ENCODE results near the gene POLRMT.
"Not testable (repeated sequence)": the region's sequence is repeated elsewhere in the genome, so short reads cannot be mapped to it uniquely, and the experiment has no call there.

Gene POLRMT

GRCh38 chr19:647566-648284 is 14.4 kb upstream of the POLRMT start:
- DNase-seq (ENCODE audit: low spot score): no peak

- DNase-seq (ENCODE audit: low spot score): no peak
These were observed 13.6 kb upstream of the POLRMT start for GRCh38 chr19:646779-647565.

GRCh38 chr19:645912-646778 is 12.8 kb upstream of the POLRMT start:
- no peak for DNase-seq (ENCODE audit: low spot score)

- no peak for DNase-seq (ENCODE audit: low spot score)
These were observed 11.5 kb upstream of the POLRMT start for GRCh38 chr19:644789-645188.

GRCh38 chr19:644363-644762 is 11.0 kb upstream of the POLRMT start:
- no peak for DNase-seq (ENCODE audit: low spot score)

- no peak for DNase-seq (ENCODE audit: low spot score)
These were observed 10.4 kb upstream of the POLRMT start for GRCh38 chr19:643736-644135.

- DNase-seq (ENCODE audit: low spot score): no peak
These were observed 9.7 kb upstream of the POLRMT start for GRCh38 chr19:642767-643727.

- no peak for DNase-seq (ENCODE audit: low spot score)
These were observed 8.4 kb upstream of the POLRMT start for GRCh38 chr19:641702-642101.

- DNase-seq (ENCODE audit: low spot score): no peak
These were observed 7.4 kb upstream of the POLRMT start for GRCh38 chr19:640606-641189.

- no peak for DNase-seq (ENCODE audit: low spot score)
These were observed 6.8 kb upstream of the POLRMT start for GRCh38 chr19:640161-640558.

GRCh38 chr19:639253-640160 is 6.2 kb upstream of the POLRMT start, which contains the start of gene FGF22:
Gene FGF22 (plus strand): TSS chr19:639879. CDS start chr19:639926, 47 bp downstream.
- DNase-seq (ENCODE audit: low spot score): peak; percentile 92

- no peak for DNase-seq (ENCODE audit: low spot score)
These were observed 5.5 kb upstream of the POLRMT start for GRCh38 chr19:638906-639252.

- no peak for DNase-seq (ENCODE audit: low spot score)
These were observed 1.8 kb upstream of the POLRMT start for GRCh38 chr19:634975-635652.

GRCh38 chr19:633786-634639 is 676 bp upstream of the POLRMT start:
- no peak for DNase-seq (ENCODE audit: low spot score)

- peak; percentile 28 for DNase-seq (ENCODE audit: low spot score)
These were observed 714 bp downstream of the POLRMT start for GRCh38 chr19:632579-633067.

GRCh38 chr19:629961-630714 is 3.2 kb downstream of the POLRMT start:
- no peak for DNase-seq (ENCODE audit: low spot score)

GRCh38 chr19:629515-629914 is 3.8 kb downstream of the POLRMT start:
- DNase-seq (ENCODE audit: low spot score): not testable (repeated sequence)

All from hematopoietic multipotent progenitor cell treated with erythropoietin and hydrocortisone succinate and interleukin-3 and kit ligand, for 17 days (in vitro differentiated cells).